WTC11 (cell line): ENCODE data around the gene CEACAM3.

Experiments used
- FOXK1 ChIP-seq: sonication (generic); formaldehyde crosslinking; IDR thresholded peaks from 2 replicates; pipeline ENCODE4 v1.8.0; 2022; ENCODE audit warnings: mild to moderate bottlenecking, moderate library complexity, missing genetic modification reagents
- GABPB1 ChIP-seq: sonication (generic); formaldehyde crosslinking; IDR thresholded peaks from 2 replicates; pipeline ENCODE4 v1.8.1; 2023; ENCODE audit warnings: mild to moderate bottlenecking, missing genetic modification reagents
- TF ChIP-seq, protein P1 (sequence below): fragments of 200-600 bp; IDR thresholded peaks from 2 replicates; pipeline ENCODE4 v1.8.0; 2022; ENCODE audit warnings: antibody characterized with exemption
- TF ChIP-seq, protein P2 (sequence below): sonication (generic); formaldehyde crosslinking; IDR thresholded peaks from 2 replicates; pipeline ENCODE4 v1.8.0; 2022; ENCODE audit warnings: mild to moderate bottlenecking, missing genetic modification reagents
- TF ChIP-seq, protein P3 (sequence below): sonication (generic); formaldehyde crosslinking; IDR thresholded peaks from 2 replicates; pipeline ENCODE4 v1.8.0; 2023; ENCODE audit warnings: missing genetic modification reagents, mild to moderate bottlenecking, borderline replicate concordance
- TF ChIP-seq, protein P4 (sequence below): sonication (generic); formaldehyde crosslinking; IDR thresholded peaks from 2 replicates; pipeline ENCODE4 v1.8.0; 2022; ENCODE audit warnings: missing genetic modification reagents

DNA sequence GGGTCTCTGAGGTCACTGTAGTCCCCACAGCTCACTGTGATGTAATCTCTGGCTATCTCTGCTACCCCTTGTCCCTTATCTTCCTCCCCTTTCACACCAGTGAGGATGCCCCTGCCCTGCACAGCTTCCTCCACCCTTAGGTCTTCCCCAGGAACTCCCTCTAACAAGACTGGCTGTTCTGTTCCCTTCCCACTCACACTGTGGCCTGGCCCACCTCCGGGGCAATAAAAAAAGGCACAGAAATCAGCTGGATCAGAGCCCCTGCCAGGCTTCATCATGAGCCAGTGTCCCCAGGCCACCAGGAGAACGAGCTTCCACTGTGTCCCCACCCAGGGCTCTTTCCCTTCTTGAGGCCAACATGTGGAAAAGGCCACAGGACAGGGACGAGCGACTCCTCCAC, 4.6 kb downstream of the CEACAM3 start:
- TF ChIP-seq FOXK1 (CRISPR knock-in tag): no peak
- TF ChIP-seq, protein P1, sequence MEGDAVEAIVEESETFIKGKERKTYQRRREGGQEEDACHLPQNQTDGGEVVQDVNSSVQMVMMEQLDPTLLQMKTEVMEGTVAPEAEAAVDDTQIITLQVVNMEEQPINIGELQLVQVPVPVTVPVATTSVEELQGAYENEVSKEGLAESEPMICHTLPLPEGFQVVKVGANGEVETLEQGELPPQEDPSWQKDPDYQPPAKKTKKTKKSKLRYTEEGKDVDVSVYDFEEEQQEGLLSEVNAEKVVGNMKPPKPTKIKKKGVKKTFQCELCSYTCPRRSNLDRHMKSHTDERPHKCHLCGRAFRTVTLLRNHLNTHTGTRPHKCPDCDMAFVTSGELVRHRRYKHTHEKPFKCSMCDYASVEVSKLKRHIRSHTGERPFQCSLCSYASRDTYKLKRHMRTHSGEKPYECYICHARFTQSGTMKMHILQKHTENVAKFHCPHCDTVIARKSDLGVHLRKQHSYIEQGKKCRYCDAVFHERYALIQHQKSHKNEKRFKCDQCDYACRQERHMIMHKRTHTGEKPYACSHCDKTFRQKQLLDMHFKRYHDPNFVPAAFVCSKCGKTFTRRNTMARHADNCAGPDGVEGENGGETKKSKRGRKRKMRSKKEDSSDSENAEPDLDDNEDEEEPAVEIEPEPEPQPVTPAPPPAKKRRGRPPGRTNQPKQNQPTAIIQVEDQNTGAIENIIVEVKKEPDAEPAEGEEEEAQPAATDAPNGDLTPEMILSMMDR: no peak
- TF ChIP-seq, protein P2, sequence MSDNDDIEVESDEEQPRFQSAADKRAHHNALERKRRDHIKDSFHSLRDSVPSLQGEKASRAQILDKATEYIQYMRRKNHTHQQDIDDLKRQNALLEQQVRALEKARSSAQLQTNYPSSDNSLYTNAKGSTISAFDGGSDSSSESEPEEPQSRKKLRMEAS (CRISPR knock-in tag): no peak
- TF ChIP-seq, protein P3, sequence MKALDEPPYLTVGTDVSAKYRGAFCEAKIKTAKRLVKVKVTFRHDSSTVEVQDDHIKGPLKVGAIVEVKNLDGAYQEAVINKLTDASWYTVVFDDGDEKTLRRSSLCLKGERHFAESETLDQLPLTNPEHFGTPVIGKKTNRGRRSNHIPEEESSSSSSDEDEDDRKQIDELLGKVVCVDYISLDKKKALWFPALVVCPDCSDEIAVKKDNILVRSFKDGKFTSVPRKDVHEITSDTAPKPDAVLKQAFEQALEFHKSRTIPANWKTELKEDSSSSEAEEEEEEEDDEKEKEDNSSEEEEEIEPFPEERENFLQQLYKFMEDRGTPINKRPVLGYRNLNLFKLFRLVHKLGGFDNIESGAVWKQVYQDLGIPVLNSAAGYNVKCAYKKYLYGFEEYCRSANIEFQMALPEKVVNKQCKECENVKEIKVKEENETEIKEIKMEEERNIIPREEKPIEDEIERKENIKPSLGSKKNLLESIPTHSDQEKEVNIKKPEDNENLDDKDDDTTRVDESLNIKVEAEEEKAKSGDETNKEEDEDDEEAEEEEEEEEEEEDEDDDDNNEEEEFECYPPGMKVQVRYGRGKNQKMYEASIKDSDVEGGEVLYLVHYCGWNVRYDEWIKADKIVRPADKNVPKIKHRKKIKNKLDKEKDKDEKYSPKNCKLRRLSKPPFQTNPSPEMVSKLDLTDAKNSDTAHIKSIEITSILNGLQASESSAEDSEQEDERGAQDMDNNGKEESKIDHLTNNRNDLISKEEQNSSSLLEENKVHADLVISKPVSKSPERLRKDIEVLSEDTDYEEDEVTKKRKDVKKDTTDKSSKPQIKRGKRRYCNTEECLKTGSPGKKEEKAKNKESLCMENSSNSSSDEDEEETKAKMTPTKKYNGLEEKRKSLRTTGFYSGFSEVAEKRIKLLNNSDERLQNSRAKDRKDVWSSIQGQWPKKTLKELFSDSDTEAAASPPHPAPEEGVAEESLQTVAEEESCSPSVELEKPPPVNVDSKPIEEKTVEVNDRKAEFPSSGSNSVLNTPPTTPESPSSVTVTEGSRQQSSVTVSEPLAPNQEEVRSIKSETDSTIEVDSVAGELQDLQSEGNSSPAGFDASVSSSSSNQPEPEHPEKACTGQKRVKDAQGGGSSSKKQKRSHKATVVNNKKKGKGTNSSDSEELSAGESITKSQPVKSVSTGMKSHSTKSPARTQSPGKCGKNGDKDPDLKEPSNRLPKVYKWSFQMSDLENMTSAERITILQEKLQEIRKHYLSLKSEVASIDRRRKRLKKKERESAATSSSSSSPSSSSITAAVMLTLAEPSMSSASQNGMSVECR: no peak
- TF ChIP-seq, protein P4, sequence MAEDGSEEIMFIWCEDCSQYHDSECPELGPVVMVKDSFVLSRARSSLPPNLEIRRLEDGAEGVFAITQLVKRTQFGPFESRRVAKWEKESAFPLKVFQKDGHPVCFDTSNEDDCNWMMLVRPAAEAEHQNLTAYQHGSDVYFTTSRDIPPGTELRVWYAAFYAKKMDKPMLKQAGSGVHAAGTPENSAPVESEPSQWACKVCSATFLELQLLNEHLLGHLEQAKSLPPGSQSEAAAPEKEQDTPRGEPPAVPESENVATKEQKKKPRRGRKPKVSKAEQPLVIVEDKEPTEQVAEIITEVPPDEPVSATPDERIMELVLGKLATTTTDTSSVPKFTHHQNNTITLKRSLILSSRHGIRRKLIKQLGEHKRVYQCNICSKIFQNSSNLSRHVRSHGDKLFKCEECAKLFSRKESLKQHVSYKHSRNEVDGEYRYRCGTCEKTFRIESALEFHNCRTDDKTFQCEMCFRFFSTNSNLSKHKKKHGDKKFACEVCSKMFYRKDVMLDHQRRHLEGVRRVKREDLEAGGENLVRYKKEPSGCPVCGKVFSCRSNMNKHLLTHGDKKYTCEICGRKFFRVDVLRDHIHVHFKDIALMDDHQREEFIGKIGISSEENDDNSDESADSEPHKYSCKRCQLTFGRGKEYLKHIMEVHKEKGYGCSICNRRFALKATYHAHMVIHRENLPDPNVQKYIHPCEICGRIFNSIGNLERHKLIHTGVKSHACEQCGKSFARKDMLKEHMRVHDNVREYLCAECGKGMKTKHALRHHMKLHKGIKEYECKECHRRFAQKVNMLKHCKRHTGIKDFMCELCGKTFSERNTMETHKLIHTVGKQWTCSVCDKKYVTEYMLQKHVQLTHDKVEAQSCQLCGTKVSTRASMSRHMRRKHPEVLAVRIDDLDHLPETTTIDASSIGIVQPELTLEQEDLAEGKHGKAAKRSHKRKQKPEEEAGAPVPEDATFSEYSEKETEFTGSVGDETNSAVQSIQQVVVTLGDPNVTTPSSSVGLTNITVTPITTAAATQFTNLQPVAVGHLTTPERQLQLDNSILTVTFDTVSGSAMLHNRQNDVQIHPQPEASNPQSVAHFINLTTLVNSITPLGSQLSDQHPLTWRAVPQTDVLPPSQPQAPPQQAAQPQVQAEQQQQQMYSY (CRISPR knock-in tag): no peak
- TF ChIP-seq GABPB1 (CRISPR knock-in tag): no peak
